Measurements from ENCODE around the gene AK3. TPM values are rescaled to one million over a fixed set of nuclear protein-coding genes. Genes with fewer than 3 reads are reported as not detected.

Gene AK3
- 46.4 to 54.6 TPM (median 52.7 TPM) in 5 replicates for total RNA-seq (2022; extraction: Qiagen RNA extraction)

DNA sequence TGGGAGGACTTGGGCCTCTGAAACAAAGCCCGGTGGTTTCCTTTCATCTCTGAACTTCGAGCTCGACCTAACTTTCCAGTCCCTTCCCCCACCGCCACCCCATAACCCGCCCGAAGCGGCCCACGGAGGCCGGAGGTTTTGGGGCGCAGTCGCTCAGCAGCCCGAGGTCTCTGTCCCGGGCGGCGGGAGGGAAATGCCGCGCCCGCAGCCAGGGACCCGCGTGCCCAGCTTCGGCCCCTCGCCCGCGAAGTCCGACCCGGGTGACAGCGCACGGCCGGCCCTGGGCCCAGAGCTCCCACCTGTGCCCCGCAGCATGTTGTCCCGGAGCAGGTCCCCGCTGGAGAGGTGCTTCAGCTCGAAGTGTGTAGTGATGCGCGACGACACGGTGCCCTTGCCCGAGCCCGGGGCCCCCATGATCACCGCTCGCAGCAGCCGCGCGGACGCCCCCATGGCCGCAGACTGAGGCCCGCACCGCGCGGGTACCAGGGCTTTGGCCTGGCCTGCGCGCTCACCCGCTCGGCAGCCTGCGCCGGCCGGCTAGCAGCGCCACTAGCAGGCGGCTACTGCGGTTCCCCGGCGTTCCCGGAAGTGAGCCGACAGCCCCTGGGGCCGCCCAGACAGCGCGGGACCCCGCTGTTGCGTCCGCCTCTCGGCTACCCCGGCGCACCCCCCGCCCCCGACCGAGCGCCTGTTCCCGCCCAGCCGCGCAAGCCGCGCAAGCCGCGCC is at the start of gene AK3:
TSS of gene AK3 (minus strand) at position 565 of the 727 bp plus-strand sequence. CDS start at position 450, 115 bp downstream.

GRCh38 chr9:4679268-4680172 is 61.5 kb downstream of the AK3 start, which contains the start of gene CDC37L1:
CDC37L1 (plus strand) TSS chr9:4679569; CDS start chr9:4679768, 199 bp downstream.

DNA sequence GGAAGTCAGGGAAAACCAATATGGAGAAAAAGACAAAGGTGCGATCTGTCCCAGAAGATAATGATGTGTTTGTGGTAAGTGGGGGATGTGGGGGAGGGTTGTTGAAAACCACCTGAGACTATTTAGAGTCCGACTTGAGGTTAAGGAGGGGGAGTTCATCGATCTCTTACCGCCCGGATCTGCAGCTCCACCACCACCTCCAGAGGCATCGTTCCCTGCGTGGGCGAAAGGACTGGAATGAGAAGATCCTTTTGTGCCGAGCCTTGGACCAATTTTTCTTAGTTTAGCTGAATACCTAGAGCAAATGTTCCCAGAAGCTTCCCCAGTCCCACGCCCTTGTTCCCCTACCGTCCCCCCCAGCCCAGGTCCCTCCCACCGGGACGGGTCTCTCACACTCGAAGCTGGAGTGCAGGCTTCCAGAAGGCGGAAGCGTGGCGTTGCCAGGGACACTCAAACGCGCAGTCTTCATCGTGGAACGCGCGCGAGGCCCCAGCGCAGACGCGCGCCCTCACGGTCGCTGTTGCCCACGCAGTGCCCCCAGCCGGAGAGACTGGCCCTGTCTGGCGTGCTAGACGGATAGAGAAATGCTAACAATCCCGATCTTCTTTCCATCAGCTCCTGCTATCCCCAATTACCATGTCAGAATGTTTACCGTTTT is 74.8 kb downstream of the AK3 start, which contains the start of gene SPATA6L:
TSS of gene SPATA6L (minus strand) at position 439 of the 658 bp plus-strand sequence. CDS start at position 209, 230 bp downstream.

DNA sequence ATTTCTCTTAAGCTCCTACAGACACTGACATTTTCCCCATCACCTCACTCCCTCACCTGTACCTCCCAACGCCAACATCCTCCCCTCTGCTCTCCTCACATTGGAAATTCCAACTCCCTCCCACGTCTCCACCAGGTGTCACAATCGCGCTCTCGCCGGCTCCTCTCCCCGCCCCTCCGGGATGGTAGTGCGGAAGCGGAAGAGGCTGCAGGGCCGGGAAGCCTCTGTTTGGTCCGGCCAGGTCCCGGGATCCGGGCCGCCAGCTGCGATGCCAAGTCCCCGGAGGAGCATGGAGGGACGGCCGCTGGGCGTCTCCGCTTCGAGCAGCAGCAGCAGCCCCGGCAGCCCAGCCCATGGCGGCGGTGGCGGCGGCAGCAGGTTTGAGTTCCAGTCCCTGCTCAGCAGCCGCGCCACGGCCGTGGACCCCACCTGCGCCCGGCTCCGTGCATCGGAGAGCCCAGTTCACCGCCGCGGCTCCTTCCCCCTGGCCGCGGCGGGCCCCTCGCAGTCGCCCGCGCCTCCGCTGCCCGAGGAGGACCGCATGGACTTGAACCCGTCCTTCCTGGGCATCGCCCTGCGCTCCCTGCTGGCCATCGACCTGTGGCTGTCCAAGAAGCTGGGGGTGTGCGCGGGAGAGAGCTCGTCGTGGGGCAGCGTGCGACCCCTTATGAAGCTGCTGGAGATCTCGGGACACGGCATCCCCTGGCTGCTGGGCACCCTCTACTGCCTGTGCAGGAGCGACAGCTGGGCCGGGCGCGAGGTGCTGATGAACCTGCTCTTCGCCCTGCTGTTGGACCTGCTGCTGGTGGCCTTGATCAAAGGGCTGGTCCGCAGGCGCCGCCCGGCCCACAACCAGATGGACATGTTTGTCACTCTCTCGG is 78.7 kb downstream of the AK3 start, which contains the start of gene PLPP6:
TSS of gene PLPP6 (plus strand) at position 187 of the 881 bp plus-strand sequence. CDS start at position 269, 82 bp downstream.

Other genes with a start within 250 kb of the AK3 start
- 9.6 to 12.4 TPM (median 12.0 TPM) in 5 replicates for gene PLPP6, start 78.9 kb downstream of the AK3 start, total RNA-seq (2022; extraction: Qiagen RNA extraction)
- gene SPATA6L, start 74.7 kb downstream of the AK3 start, total RNA-seq (2022; extraction: Qiagen RNA extraction): 1.6 to 2.5 TPM (median 2.4 TPM) in 5 replicates
- gene CDC37L1, start 61.6 kb downstream of the AK3 start, total RNA-seq (2022; extraction: Qiagen RNA extraction): 12.0 to 14.5 TPM (median 13.8 TPM) in 5 replicates
- gene RCL1, start 51.7 kb upstream of the AK3 start, total RNA-seq (2022; extraction: Qiagen RNA extraction): 43.3 to 50.5 TPM (median 47.6 TPM) in 5 replicates
- 2.4 to 3.6 TPM (median 3.0 TPM) in 5 replicates for gene JAK2, start 244.1 kb upstream of the AK3 start, total RNA-seq (2022; extraction: Qiagen RNA extraction)

Measured in A549 treated with Mapracorat at 1 μM for 4 hours (cell line).